ENCODE data around the gene UCK1. TPM values are rescaled to one million over a fixed set of nuclear protein-coding genes. Genes with fewer than 3 reads are reported as not detected.
"Not testable (repeated sequence)": the region's sequence is repeated elsewhere in the genome, so short reads cannot be mapped to it uniquely, and the experiment has no call there.

The UCK1 gene
- total RNA-seq, 1 donor from 2014 or later: 30.4 TPM

DNA sequence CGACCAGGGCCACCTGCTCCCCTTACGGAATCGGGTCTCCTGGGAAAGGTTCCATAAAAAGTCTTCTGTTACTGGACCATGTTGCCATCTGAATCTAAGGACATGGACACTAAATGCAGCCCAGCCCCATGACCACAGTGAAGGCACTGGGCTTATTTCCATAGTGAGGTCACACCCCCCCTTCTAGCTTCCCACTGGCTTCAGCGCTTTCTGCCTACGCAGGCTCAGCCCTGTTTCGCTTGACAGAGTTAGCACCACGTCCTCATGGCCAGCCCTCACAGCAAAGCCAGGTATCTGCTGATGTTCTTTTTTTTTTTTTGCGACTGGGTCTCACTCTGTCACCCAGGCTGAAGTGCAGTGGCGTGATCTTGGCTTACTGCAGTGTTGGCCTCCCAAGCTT is 14.1 kb downstream of the UCK1 start:
- CTCF ChIA-PET: no interaction called here
- intact Hi-C loops (cut with micrococcal nuclease): no loop called here
- no peak for ATAC-seq (ENCODE audit: low read depth)
- H3K27ac Mint-ChIP-seq: no peak overlapping the region
- H3K4me1 Mint-ChIP-seq: peaks cover 5% of the 10 kb centered on the region
- POLR2A ChIA-PET: interaction anchor here (0.7 kb wide), 2 partner anchors 9 to 596 kb away, joined by 3 read pairs; no protein-coding TSS in a partner anchor
- DNase-seq: no peak
- H3K27me3 Mint-ChIP-seq: no peaks in the 10 kb centered on the region
- no peaks in the 10 kb centered on the region for H3K9me3 Mint-ChIP-seq
- TF ChIP-seq, protein P1, sequence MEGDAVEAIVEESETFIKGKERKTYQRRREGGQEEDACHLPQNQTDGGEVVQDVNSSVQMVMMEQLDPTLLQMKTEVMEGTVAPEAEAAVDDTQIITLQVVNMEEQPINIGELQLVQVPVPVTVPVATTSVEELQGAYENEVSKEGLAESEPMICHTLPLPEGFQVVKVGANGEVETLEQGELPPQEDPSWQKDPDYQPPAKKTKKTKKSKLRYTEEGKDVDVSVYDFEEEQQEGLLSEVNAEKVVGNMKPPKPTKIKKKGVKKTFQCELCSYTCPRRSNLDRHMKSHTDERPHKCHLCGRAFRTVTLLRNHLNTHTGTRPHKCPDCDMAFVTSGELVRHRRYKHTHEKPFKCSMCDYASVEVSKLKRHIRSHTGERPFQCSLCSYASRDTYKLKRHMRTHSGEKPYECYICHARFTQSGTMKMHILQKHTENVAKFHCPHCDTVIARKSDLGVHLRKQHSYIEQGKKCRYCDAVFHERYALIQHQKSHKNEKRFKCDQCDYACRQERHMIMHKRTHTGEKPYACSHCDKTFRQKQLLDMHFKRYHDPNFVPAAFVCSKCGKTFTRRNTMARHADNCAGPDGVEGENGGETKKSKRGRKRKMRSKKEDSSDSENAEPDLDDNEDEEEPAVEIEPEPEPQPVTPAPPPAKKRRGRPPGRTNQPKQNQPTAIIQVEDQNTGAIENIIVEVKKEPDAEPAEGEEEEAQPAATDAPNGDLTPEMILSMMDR (IDR thresholded peaks at IDR 0.05): no peak
- peaks cover 60% of the 10 kb centered on the region for H3K36me3 Mint-ChIP-seq (ENCODE audit: low read depth)
- no peak overlapping the region for H3K4me3 Mint-ChIP-seq

DNA sequence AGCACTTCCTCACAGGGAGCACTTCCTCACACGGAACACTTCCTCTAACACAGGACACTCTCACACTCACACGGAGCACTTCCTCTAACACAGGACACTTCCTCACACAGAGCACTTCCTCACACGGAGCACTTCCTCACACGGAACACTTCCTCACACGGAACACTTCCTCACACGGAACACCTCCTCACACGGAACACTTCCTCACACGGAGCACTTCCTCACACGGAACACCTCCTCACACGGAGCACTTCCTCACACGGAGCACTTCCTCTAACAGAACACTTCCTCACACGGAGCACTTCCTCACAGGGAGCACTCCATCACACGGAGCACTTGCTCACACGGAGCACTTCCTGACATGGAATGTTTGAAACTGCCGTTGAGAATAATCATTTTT is 15.0 kb downstream of the UCK1 start:
- Mint-ChIP-seq H3K36me3 (ENCODE audit: low read depth) (peaks cover 60% of the 10 kb centered on the region), H3K27me3 (no peaks in the 10 kb centered on the region), H3K27ac (no peak overlapping the region), H3K4me3 (no peak overlapping the region), H3K4me1 (peaks cover 5% of the 10 kb centered on the region), H3K9me3 (no peaks in the 10 kb centered on the region)
- TF ChIP-seq, protein P1 (IDR thresholded peaks at IDR 0.05): no peak
- no peak for DNase-seq
- ChIA-PET CTCF (no interaction called here), POLR2A (no interaction called here)
- intact Hi-C loops (cut with micrococcal nuclease): no loop called here
- no peak for ATAC-seq (ENCODE audit: low read depth)

DNA sequence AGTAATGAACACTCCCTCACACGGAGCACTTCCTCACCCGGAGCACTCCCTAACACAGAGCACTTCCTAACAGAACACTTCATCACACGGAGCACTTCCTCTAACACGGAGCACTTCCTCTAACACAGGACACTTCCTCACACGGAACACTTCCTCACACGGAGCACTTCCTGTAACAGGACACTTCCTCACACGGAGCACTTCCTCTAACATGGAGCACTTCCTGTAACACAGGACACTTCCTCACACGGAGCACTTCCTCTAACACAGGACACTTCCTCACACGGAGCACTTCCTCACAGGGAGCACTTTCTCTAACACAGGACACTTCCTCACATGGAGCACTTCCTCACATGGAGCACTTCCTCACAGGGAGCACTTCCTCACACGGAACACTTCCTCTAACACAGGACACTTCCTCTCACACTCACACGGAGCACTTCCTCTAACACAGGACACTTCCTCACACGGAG is 15.5 kb downstream of the UCK1 start:
- ATAC-seq (ENCODE audit: low read depth); intact Hi-C loops (cut with micrococcal nuclease); POLR2A ChIA-PET; DNase-seq; CTCF ChIA-PET; H3K27me3 Mint-ChIP-seq; H3K4me3 Mint-ChIP-seq; H3K9me3 Mint-ChIP-seq; H3K27ac Mint-ChIP-seq; H3K4me1 Mint-ChIP-seq: not testable (repeated sequence)
- H3K36me3 Mint-ChIP-seq (ENCODE audit: low read depth): peaks cover 64% of the 10 kb centered on the region

DNA sequence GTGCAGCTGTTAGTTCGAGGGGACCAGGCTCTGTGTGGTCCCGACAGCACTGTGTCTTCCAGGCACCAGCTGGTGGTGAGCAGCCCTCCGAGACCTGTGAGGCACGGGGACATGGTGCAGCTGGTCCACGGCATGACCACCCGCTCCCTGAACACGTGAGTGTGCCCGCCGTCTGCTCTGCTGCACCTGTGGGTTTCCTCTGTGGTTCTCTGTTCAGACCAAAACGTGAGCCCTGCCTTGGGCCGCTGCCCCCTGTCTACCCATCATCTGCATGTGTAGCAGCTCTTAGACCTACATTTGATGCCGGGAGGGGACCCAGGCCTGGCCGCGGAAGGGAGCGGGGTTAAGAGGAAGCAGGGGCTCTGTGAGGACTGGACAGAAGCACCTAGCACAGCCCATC is 17.9 kb downstream of the UCK1 start:
- peaks cover 5% of the 10 kb centered on the region for H3K4me1 Mint-ChIP-seq
- TF ChIP-seq, protein P1 (IDR thresholded peaks at IDR 0.05): no peak
- no peaks in the 10 kb centered on the region for H3K27me3 Mint-ChIP-seq
- DNase-seq (no peak), ATAC-seq (ENCODE audit: low read depth) (no peak)
- CTCF ChIA-PET: no interaction called here
- H3K27ac Mint-ChIP-seq: no peak overlapping the region
- intact Hi-C loops (cut with micrococcal nuclease): no loop called here
- no peak overlapping the region for H3K4me3 Mint-ChIP-seq
- POLR2A ChIA-PET: no interaction called here
- H3K36me3 Mint-ChIP-seq (ENCODE audit: low read depth): peaks cover 53% of the 10 kb centered on the region
- no peaks in the 10 kb centered on the region for H3K9me3 Mint-ChIP-seq

DNA sequence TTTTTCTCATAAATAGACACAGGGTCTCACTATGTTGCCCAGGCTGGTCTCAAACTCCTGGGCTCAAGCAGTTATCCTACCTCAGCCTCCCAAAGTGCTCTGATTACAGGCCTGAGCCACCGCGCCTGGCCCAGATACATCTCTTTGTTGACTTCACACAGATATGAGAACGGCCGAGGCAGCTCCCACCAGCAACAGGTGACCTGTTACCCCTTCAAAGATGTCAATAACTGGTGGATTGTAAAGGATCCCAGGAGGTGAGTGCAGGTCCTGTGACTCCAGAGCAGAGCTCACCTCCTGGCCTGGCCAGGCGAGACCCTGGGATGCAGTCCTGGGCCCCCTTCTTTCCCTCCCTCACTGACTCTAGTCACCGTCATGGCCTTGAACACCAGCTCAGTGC is 19.2 kb downstream of the UCK1 start:
- TF ChIP-seq, protein P1 (IDR thresholded peaks at IDR 0.05): no peak
- H3K4me1 Mint-ChIP-seq: peaks cover 5% of the 10 kb centered on the region
- ATAC-seq (ENCODE audit: low read depth) (no peak), DNase-seq (no peak)
- no peak overlapping the region for H3K4me3 Mint-ChIP-seq
- H3K36me3 Mint-ChIP-seq (ENCODE audit: low read depth): peaks cover 47% of the 10 kb centered on the region
- H3K9me3 Mint-ChIP-seq: no peaks in the 10 kb centered on the region
- intact Hi-C loops (cut with micrococcal nuclease): no loop called here
- H3K27ac Mint-ChIP-seq: no peak overlapping the region
- CTCF ChIA-PET: no interaction called here
- POLR2A ChIA-PET: no interaction called here
- H3K27me3 Mint-ChIP-seq: no peaks in the 10 kb centered on the region

DNA sequence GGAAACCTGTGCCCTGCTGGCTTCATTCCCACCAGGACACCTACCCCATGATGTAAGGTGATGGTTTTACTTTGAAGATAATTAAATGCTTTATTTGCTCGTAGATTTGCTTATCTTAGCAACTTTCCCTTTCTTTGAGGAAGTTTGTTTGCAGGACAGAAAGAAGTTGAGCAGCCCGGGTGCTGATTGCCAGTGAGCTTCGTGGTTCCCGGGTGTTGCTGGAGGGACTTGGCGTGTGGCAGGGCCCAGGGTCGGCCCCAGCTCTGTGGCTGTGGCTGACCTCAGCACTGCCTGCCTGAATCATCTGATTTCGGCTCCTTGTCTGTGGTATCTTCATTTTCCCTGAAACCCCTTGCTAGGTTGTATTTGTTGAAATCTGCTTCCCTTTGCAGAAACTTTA is 19.6 kb downstream of the UCK1 start:
- intact Hi-C loops (cut with micrococcal nuclease): no loop called here
- H3K4me1 Mint-ChIP-seq: peaks cover 5% of the 10 kb centered on the region
- peaks cover 49% of the 10 kb centered on the region for H3K36me3 Mint-ChIP-seq (ENCODE audit: low read depth)
- TF ChIP-seq, protein P1 (IDR thresholded peaks at IDR 0.05): no peak
- ChIA-PET POLR2A (no interaction called here), CTCF (no interaction called here)
- H3K4me3 Mint-ChIP-seq: no peak overlapping the region
- H3K27ac Mint-ChIP-seq: no peak overlapping the region
- DNase-seq (no peak), ATAC-seq (ENCODE audit: low read depth) (no peak)
- H3K9me3 Mint-ChIP-seq: no peaks in the 10 kb centered on the region
- H3K27me3 Mint-ChIP-seq: no peaks in the 10 kb centered on the region
